Measurements from ENCODE around the gene APC2.
"Not testable (repeated sequence)": the region's sequence is repeated elsewhere in the genome, so short reads cannot be mapped to it uniquely, and the experiment has no call there.

APC2 gene

GRCh38 chr19:1474011-1474764 is 24.3 kb downstream of the APC2 start:
- peaks cover 5% of the 10 kb centered on the region for H3K36me3 Mint-ChIP-seq (ENCODE audit: low read depth)
- no peaks in the 10 kb centered on the region for H3K9me3 Mint-ChIP-seq
- peaks cover 45% of the 10 kb centered on the region for H3K27me3 Mint-ChIP-seq (ENCODE audit: low read depth, poor library complexity)
- H3K27ac Mint-ChIP-seq = no peak overlapping the region
- no peak overlapping the region for H3K4me3 Mint-ChIP-seq
- DNase-seq = no peak
- H3K4me1 Mint-ChIP-seq = peaks cover 23% of the 10 kb centered on the region
- no peak for TF ChIP-seq CTCF (IDR thresholded peaks at IDR 0.05)

- no peak for TF ChIP-seq CTCF (IDR thresholded peaks at IDR 0.05)
- H3K27me3 Mint-ChIP-seq (ENCODE audit: low read depth, poor library complexity) = peaks cover 44% of the 10 kb centered on the region
- DNase-seq = no peak
- peaks cover 26% of the 10 kb centered on the region for H3K4me1 Mint-ChIP-seq
- peaks cover 5% of the 10 kb centered on the region for H3K36me3 Mint-ChIP-seq (ENCODE audit: low read depth)
- no peak overlapping the region for H3K4me3 Mint-ChIP-seq
- H3K9me3 Mint-ChIP-seq = no peaks in the 10 kb centered on the region
- H3K27ac Mint-ChIP-seq = no peak overlapping the region
These were observed 24.9 kb downstream of the APC2 start for GRCh38 chr19:1474765-1475351.

GRCh38 chr19:1475751-1476437 is 26.0 kb downstream of the APC2 start:
- Mint-ChIP-seq H3K4me3 (no peak overlapping the region), H3K4me1 (peaks cover 23% of the 10 kb centered on the region), H3K36me3 (ENCODE audit: low read depth) (peaks cover 5% of the 10 kb centered on the region), H3K27ac (no peak overlapping the region), H3K9me3 (no peaks in the 10 kb centered on the region), H3K27me3 (ENCODE audit: low read depth, poor library complexity) (peaks cover 34% of the 10 kb centered on the region)
- no peak for TF ChIP-seq CTCF (IDR thresholded peaks at IDR 0.05)
- no peak for DNase-seq

DNA sequence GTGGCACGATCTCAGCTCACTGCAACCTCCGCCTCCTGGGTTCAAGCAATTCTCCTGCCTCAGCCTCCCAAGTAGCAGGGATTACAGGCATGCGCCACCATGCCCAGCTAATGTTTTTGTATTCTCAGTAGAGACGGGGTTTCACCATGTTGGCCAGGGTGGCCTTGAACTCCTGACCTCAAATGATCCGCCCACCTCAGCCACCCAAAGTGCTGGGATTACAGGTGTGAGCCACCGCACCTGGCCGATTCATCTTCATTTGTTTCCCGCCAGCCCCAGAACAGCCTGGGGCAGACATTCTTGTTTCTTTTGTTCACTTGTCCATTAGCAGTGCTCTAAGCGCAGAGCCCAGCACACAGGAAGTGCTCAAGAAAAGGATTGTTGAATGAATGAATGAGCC is 27.1 kb downstream of the APC2 start:
- Mint-ChIP-seq H3K27me3 (ENCODE audit: low read depth, poor library complexity) (peaks cover 22% of the 10 kb centered on the region), H3K4me1 (peaks cover 19% of the 10 kb centered on the region)
- not testable (repeated sequence) for H3K4me3 Mint-ChIP-seq; DNase-seq; H3K36me3 Mint-ChIP-seq (ENCODE audit: low read depth); H3K27ac Mint-ChIP-seq; H3K9me3 Mint-ChIP-seq

DNA sequence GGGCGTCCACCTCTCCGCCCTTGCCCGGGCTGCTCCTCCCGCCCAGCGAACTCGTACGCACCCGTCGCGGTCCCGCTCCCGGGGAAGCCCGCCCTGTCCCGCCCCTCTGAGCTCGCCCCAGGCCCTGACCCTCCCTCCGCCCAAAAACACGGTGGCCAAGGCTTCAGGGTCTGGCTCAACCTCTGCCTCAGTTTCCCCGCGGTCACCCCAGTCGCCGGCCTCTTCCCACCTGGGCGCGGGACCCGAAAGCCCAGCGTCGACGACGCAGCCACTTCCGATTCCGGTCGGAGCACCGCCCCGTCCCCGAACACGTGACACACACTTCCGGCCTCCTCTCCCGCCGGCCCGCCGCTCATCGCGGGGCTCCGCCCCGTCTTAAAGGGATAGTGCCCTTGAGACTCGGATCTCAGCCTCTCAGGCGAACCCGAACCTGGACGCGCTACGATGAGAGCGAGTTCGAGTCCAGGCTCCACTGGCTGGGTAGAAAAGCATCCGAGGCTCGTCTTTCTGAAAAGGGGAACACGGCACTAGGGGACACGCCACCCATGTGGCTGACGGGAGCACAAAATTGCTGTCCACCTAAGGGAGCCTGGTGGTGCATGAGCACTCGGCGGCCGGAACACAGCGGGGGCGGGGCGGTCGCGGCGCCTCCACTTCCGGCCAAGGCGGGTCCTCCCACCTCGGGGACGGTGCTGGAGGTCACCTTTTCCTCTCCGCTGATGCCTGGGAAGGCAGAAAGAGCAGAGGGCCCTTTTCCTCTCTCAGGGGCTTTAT is 29.2 kb downstream of the APC2 start, which contains the start of gene C19orf25:
TSS of gene C19orf25 (minus strand) at position 282 of the 774 bp plus-strand sequence. CDS start 312 bp downstream, outside the sequence.
- H3K27ac Mint-ChIP-seq = peak within 1 kb of the TSS; percentile 90
- DNase-seq = peak; percentile 92
- peaks cover 19% of the 10 kb centered on the region for H3K4me1 Mint-ChIP-seq
- peaks cover 3% of the 10 kb centered on the region for H3K27me3 Mint-ChIP-seq (ENCODE audit: low read depth, poor library complexity)
- TF ChIP-seq CTCF (IDR thresholded peaks at IDR 0.05) = no peak
- no peaks in the 10 kb centered on the region for H3K9me3 Mint-ChIP-seq
- H3K4me3 Mint-ChIP-seq = peak within 1 kb of the TSS; percentile 95
- peaks cover 5% of the 10 kb centered on the region for H3K36me3 Mint-ChIP-seq (ENCODE audit: low read depth)

Data from nephron progenitor cell (in vitro differentiated cells).